HepG2 (cell line): Measurements from ENCODE around the gene TTBK1. TPM values are rescaled to one million over a fixed set of nuclear protein-coding genes. Genes with fewer than 3 reads are reported as not detected.

Experiments used
- HOXD1 ChIP-seq: sonication (generic); formaldehyde crosslinking; IDR thresholded peaks from 2 replicates; pipeline ENCODE4 v1.5.0; 2020; ENCODE audit warnings: missing genetic modification reagents
- MLX ChIP-seq: IDR thresholded peaks from 2 replicates; pipeline ENCODE4 v1.6.1; 2016
- MTF1 ChIP-seq: sonication (generic); formaldehyde crosslinking; IDR thresholded peaks from 2 replicates; pipeline ENCODE4 v1.5.0; 2020; ENCODE audit warnings: missing genetic modification reagents
- PAXIP1 ChIP-seq: sonication (generic); formaldehyde crosslinking; conservative IDR thresholded peaks from 2 replicates; pipeline ENCODE4 v1.4.0; 2020; ENCODE audit warnings: mild to moderate bottlenecking, missing genetic modification reagents, moderate library complexity
- SALL1 ChIP-seq: sonication (generic); formaldehyde crosslinking; IDR thresholded peaks from 2 replicates; pipeline ENCODE4 v1.8.0; 2022; ENCODE audit warnings: mild to moderate bottlenecking, missing genetic modification reagents
- ZMYM2 ChIP-seq: sonication (generic); formaldehyde crosslinking; IDR thresholded peaks from 2 replicates; pipeline ENCODE4 v1.8.0; 2022; ENCODE audit warnings: mild to moderate bottlenecking, missing genetic modification reagents
- ZNF350 ChIP-seq: sonication (generic); formaldehyde crosslinking; IDR thresholded peaks from 2 replicates; pipeline ENCODE4 v1.4.0; 2020; ENCODE audit warnings: mild to moderate bottlenecking, low read depth, missing genetic modification reagents, borderline replicate concordance
- ZNF605 ChIP-seq: sonication (generic); formaldehyde crosslinking; IDR thresholded peaks from 2 replicates; pipeline ENCODE4 v1.8.0; 2022; ENCODE audit warnings: mild to moderate bottlenecking, missing genetic modification reagents
- polyA plus RNA-seq, 8 experiments: library from polyadenylated mRNA; depleted of rRNA in 3 of 8; stranded (reverse) in 7 of 8; unstranded in 1 of 8; fragments of >200 nt; fragmentation: Illumina TruSeq in 4 of 8; extraction: Trizol in 4 of 8; gene quantifications; 2 replicates each; pipeline versions ENCODE4 v1.2.1 to v1.2.3, GENCODE V29; 2011 to 2016; ENCODE audit warnings: low read depth in 4 of 8, missing spikeins in 1 of 8, mixed read lengths in 1 of 8; ENCODE audit not compliant: insufficient read depth in 1 of 8
- total RNA-seq, 5 experiments: library from RNA; depleted of rRNA; stranded (reverse); fragments of >200 nt; fragmentation: Illumina TruSeq; extraction: Trizol; gene quantifications; 2 replicates each; pipeline ENCODE4 v1.2.3, GENCODE V29; 2016; ENCODE audit warnings: low read depth in 1 of 5
- TF ChIP-seq, protein P1 (sequence below): sonication (generic); formaldehyde crosslinking; IDR thresholded peaks from 2 replicates; pipeline ENCODE4 v1.5.1; 2020; ENCODE audit warnings: mild to moderate bottlenecking, missing genetic modification reagents
- TF ChIP-seq, protein P2 (sequence below), 2 experiments: sonication (generic) in 1 of 2; formaldehyde crosslinking in 1 of 2; IDR thresholded peaks; 2 replicates each; pipeline versions ENCODE4 v1.5.1 to v1.6.1; 2011 to 2020; ENCODE audit warnings: borderline replicate concordance in 1 of 2, low read depth in 1 of 2, low read length in 1 of 2, mild to moderate bottlenecking in 1 of 2, missing genetic modification reagents in 1 of 2, moderate library complexity in 1 of 2
- TF ChIP-seq, protein P3 (sequence below): IDR thresholded peaks from 2 replicates; pipeline ENCODE4 v1.6.1; 2016; ENCODE audit warnings: mild to moderate bottlenecking, missing biosample characterization, missing genetic modification reagents
- TF ChIP-seq, protein P4 (sequence below): sonication (generic); formaldehyde crosslinking; IDR thresholded peaks from 2 replicates; pipeline ENCODE4 v1.5.0; 2020; ENCODE audit warnings: missing genetic modification reagents, mild to moderate bottlenecking, borderline replicate concordance
- TF ChIP-seq, protein P5 (sequence below): sonication (generic); formaldehyde crosslinking; IDR thresholded peaks from 2 replicates; pipeline ENCODE4 v1.5.1; 2020; ENCODE audit warnings: missing genetic modification reagents, mild to moderate bottlenecking, borderline replicate concordance
- TF ChIP-seq, protein P6 (sequence below): sonication (generic); formaldehyde crosslinking; IDR thresholded peaks from 2 replicates; pipeline ENCODE4 v1.9.0; 2021; ENCODE audit warnings: missing genetic modification reagents, mild to moderate bottlenecking, borderline replicate concordance

Gene TTBK1
- total and polyA plus RNA-seq, 2 of the 13 experiments (the other 11 are each of a cell fraction or from before 2014, with no cell fraction given): 0.24 to 0.33 TPM

DNA sequence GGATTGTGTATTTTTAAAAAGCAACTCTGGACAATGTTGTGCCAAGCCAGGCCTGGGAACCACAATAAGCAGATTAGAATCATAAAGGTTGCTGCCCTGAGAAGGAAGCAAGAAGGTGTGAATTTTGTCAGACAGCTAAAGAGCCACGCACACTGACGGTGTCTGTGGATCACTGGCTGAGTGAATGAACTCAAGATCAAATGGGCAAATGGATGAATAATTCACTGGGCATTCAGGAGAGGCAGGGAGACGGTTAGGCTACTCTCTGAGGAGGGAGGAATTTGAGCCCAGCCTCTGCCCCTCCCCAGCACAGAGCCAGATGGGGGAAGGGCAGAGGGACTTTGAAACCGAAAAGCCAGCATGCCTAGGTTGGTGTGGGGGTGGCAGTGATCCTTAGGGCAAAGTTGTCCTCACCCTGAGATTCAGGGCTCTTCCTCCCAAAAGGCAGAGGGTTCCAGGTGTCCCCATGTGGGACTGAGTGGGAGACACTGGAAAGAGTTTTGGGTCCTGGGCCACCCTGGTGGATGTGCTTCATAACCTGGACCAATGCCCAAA, 35.3 kb downstream of the TTBK1 start (continued):
- TF ChIP-seq, protein P1, sequence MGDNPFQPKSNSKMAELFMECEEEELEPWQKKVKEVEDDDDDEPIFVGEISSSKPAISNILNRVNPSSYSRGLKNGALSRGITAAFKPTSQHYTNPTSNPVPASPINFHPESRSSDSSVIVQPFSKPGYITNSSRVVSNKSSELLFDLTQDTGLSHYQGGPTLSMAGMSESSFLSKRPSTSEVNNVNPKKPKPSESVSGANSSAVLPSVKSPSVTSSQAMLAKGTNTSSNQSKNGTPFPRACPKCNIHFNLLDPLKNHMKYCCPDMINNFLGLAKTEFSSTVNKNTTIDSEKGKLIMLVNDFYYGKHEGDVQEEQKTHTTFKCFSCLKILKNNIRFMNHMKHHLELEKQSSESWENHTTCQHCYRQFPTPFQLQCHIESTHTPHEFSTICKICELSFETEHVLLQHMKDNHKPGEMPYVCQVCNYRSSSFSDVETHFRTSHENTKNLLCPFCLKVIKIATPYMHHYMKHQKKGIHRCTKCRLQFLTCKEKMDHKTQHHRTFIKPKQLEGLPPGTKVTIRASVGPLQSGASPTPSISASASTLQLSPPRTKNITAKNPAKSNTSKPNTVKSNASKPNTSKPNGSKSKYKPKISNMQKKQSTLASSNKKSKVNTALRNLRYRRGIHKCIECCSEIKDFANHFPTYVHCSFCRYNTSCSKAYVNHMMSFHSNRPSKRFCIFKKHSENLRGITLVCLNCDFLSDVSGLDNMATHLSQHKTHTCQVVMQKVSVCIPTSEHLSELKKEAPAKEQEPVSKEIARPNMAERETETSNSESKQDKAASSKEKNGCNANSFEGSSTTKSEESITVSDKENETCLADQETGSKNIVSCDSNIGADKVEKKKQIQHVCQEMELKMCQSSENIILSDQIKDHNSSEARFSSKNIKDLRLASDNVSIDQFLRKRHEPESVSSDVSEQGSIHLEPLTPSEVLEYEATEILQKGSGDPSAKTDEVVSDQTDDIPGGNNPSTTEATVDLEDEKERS (CRISPR knock-in tag): no peak; the same call in 1 of the 2 replicates
- TF ChIP-seq, protein P2, sequence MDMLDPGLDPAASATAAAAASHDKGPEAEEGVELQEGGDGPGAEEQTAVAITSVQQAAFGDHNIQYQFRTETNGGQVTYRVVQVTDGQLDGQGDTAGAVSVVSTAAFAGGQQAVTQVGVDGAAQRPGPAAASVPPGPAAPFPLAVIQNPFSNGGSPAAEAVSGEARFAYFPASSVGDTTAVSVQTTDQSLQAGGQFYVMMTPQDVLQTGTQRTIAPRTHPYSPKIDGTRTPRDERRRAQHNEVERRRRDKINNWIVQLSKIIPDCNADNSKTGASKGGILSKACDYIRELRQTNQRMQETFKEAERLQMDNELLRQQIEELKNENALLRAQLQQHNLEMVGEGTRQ (IDR thresholded peaks at IDR 0.05; ENCODE audit: low read depth, low read length): no peak
- TF ChIP-seq, protein P2 (CRISPR knock-in tag; IDR thresholded peaks at IDR 0.05; ENCODE audit: borderline replicate concordance): no peak
- TF ChIP-seq, protein P3, sequence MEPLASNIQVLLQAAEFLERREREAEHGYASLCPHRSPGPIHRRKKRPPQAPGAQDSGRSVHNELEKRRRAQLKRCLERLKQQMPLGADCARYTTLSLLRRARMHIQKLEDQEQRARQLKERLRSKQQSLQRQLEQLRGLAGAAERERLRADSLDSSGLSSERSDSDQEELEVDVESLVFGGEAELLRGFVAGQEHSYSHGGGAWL (CRISPR knock-in tag): no peak
- TF ChIP-seq, protein P4, sequence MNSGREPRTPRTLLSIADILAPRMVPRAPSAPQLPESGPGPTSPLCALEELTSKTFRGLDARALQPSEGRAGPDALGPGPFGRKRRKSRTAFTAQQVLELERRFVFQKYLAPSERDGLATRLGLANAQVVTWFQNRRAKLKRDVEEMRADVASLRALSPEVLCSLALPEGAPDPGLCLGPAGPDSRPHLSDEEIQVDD (CRISPR knock-in tag): 0 out of 2 replicates have a peak, but pooled peaks have one; percentile 73
- TF ChIP-seq HOXD1 (no peak), MLX (CRISPR knock-in tag) (0 out of 2 replicates have a peak, but pooled peaks have one; percentile 47), ZNF605 (CRISPR knock-in tag) (0 out of 2 replicates have a peak, but pooled peaks have one; percentile 31), MTF1 (CRISPR knock-in tag) (no peak), PAXIP1 (CRISPR knock-in tag) (peak; percentile 90), ZNF350 (CRISPR knock-in tag) (no peak), ZMYM2 (no peak), SALL1 (CRISPR knock-in tag) (peak; percentile 88)
- TF ChIP-seq, protein P5, sequence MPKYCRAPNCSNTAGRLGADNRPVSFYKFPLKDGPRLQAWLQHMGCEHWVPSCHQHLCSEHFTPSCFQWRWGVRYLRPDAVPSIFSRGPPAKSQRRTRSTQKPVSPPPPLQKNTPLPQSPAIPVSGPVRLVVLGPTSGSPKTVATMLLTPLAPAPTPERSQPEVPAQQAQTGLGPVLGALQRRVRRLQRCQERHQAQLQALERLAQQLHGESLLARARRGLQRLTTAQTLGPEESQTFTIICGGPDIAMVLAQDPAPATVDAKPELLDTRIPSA (CRISPR knock-in tag): no peak
- TF ChIP-seq, protein P6, sequence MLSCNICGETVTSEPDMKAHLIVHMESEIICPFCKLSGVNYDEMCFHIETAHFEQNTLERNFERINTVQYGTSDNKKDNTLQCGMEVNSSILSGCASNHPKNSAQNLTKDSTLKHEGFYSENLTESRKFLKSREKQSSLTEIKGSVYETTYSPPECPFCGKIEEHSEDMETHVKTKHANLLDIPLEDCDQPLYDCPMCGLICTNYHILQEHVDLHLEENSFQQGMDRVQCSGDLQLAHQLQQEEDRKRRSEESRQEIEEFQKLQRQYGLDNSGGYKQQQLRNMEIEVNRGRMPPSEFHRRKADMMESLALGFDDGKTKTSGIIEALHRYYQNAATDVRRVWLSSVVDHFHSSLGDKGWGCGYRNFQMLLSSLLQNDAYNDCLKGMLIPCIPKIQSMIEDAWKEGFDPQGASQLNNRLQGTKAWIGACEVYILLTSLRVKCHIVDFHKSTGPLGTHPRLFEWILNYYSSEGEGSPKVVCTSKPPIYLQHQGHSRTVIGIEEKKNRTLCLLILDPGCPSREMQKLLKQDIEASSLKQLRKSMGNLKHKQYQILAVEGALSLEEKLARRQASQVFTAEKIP (CRISPR knock-in tag): no peak
